Panc1 (cell line): ENCODE results near the gene OR13A1. TPM values are rescaled to one million over a fixed set of nuclear protein-coding genes. Genes with fewer than 3 reads are reported as not detected.

Source experiments
- ATAC-seq: fragments of 200-7000 bp; cut with Tn5 transposase; 2 replicates; pipeline ENCODE4 v1.9.1; 2020; ENCODE audit warnings: mild to moderate bottlenecking, moderate library complexity
- BruUV-seq: library from RNA; stranded (reverse); fragments of 400-500 nt; replicated peaks from 2 replicates; lab custom pipeline; 2021; lab: Mats Ljungman, UMichigan
- CTCF ChIA-PET: fragments of 300-600 bp; sonication (Branson Sonifier 250); formaldehyde crosslinking; loops from one replicate; lab custom pipeline; 2022; ENCODE audit warnings: antibody characterized with exemption; lab: Charles Lee
- POLR2A ChIA-PET: fragments of 300-600 bp; sonication (Branson Sonifier 250); formaldehyde crosslinking; loops from one replicate; lab custom pipeline; 2022; ENCODE audit warnings: antibody characterized with exemption; lab: Charles Lee
- DNase-seq: peaks from one replicate; pipeline ENCODE4 v3.0.0-alpha.2; 2010; ENCODE audit warnings: low read depth, low spot score
- H3K27ac ChIP-seq: 2 replicates; pipeline ENCODE4 v1.5.1; 2011; ENCODE audit warnings: mild to moderate bottlenecking, low read length, inconsistent platforms
- H3K27me3 ChIP-seq: fragments of 200-500 bp; sonication (Bioruptor generic); 2 replicates; pipeline ENCODE4 v1.6.0; 2014; ENCODE audit warnings: low read length, inconsistent platforms; ENCODE audit not compliant: control insufficient read depth, insufficient read depth
- H3K36me3 ChIP-seq: fragments of 200-500 bp; sonication (Bioruptor generic); 2 replicates; pipeline ENCODE4 v1.5.1; 2014; ENCODE audit warnings: inconsistent platforms, mild to moderate bottlenecking, low read length, moderate library complexity; ENCODE audit not compliant: control insufficient read depth, insufficient read depth
- H3K4me1 ChIP-seq: 2 replicates; pipeline ENCODE4 v1.5.1; 2011; ENCODE audit warnings: inconsistent platforms, mild to moderate bottlenecking, low read length, moderate library complexity; ENCODE audit not compliant: control insufficient read depth, insufficient read depth
- H3K4me3 ChIP-seq, 2 experiments: 2 replicates each; pipeline ENCODE4 v1.5.1; 2011 to 2012; ENCODE audit warnings: low read depth in 2 of 2, low read length in 2 of 2, mild to moderate bottlenecking in 2 of 2, inconsistent platforms in 1 of 2, moderate library complexity in 1 of 2
- H3K9me3 ChIP-seq: fragments of 200-500 bp; sonication (Bioruptor generic); 2 replicates; pipeline ENCODE4 v1.5.1; 2014; ENCODE audit warnings: low read depth, mild to moderate bottlenecking, inconsistent platforms, low read length, moderate library complexity; ENCODE audit not compliant: control insufficient read depth, insufficient read depth
- CTCF ChIP-seq: fragments of 450-650 bp; IDR thresholded peaks from 2 replicates; pipeline ENCODE4 v1.5.1; 2017; ENCODE audit warnings: mild to moderate bottlenecking
- POLR2AphosphoS5 ChIP-seq: IDR thresholded peaks from 2 replicates; pipeline ENCODE4 v1.6.1; 2012; ENCODE audit warnings: mild to moderate bottlenecking, low read depth, low read length, moderate library complexity
- REST ChIP-seq, 2 experiments: IDR thresholded peaks; 2 replicates each; pipeline ENCODE4 v1.6.1; 2011 to 2012; ENCODE audit warnings: low read depth in 2 of 2, control low read depth in 1 of 2, low read length in 1 of 2, mild to moderate bottlenecking in 1 of 2, moderate library complexity in 1 of 2; ENCODE audit not compliant: insufficient read depth in 1 of 2
- SIN3A ChIP-seq: IDR thresholded peaks from 2 replicates; pipeline ENCODE4 v1.6.1; 2012; ENCODE audit warnings: low read depth, mild to moderate bottlenecking, low read length, moderate library complexity, borderline replicate concordance; ENCODE audit not compliant: insufficient read depth
- TCF7L2 ChIP-seq: IDR thresholded peaks from 2 replicates; pipeline ENCODE4 v1.6.1; 2011; ENCODE audit warnings: mild to moderate bottlenecking, low read depth, low read length, inconsistent platforms
- in situ Hi-C: cut with HindIII; loops from 2 replicates; pipeline ENCODE4 v1.10.0; 2016; ENCODE audit warnings: low sequenced_read_pairs, low pct_unique_long_range_greater_than_20kb
- intact Hi-C: fragments of 100-400 bp; cut with micrococcal nuclease; formaldehyde crosslinking; loops from one replicate; pipeline ENCODE4 v1.10.0; 2022; ENCODE audit not compliant: unreplicated experiment
- total RNA-seq: library from RNA; stranded (reverse); gene quantifications from one replicate; pipeline ENCODE4 v1.2.1, GENCODE V29; 2021; ENCODE audit not compliant: unreplicated experiment

The OR13A1 gene
- total RNA-seq, 1 experiment from 2014 or later = not detected

- H3K4me3 ChIP-seq = no peak overlapping the region
- H3K9me3 ChIP-seq = no peaks in the 10 kb centered on the region
- CTCF ChIA-PET = no interaction called here
- POLR2A ChIA-PET = no interaction called here
- ATAC-seq = no peak
- no peaks in the 10 kb centered on the region for H3K36me3 ChIP-seq
- intact Hi-C loops = no loop called here
- TF ChIP-seq POLR2AphosphoS5 (no peak), REST (IDR thresholded peaks at IDR 0.05; ENCODE audit: insufficient read depth in 1 of 2, low read depth in 2 of 2, low read length in 1 of 2) (no peak), SIN3A (no peak), TCF7L2 (no peak), CTCF (no peak)
- H3K27me3 ChIP-seq = peaks cover 30% of the 10 kb centered on the region
- in situ Hi-C loops = no loop called here
- no TSS peak for BruUV-seq
- H3K27ac ChIP-seq = no peak overlapping the region
- H3K4me1 ChIP-seq = no peaks in the 10 kb centered on the region
- DNase-seq = no peak
Measured at GRCh38 chr10:45280113-45280760, 35.2 kb downstream of the OR13A1 start.

GRCh38 chr10:45279682-45280081, 35.7 kb downstream of the OR13A1 start:
- H3K4me1 ChIP-seq = no peaks in the 10 kb centered on the region
- H3K4me3 ChIP-seq = no peak overlapping the region
- ATAC-seq (no peak), DNase-seq (no peak)
- no peak overlapping the region for H3K27ac ChIP-seq
- TF ChIP-seq POLR2AphosphoS5 (no peak), SIN3A (no peak), REST (IDR thresholded peaks at IDR 0.05; ENCODE audit: insufficient read depth in 1 of 2, low read depth in 2 of 2, low read length in 1 of 2) (no peak), CTCF (no peak), TCF7L2 (no peak)
- intact Hi-C loops (no loop called here), in situ Hi-C loops (no loop called here)
- BruUV-seq = no TSS peak
- peaks cover 30% of the 10 kb centered on the region for H3K27me3 ChIP-seq
- CTCF ChIA-PET = no interaction called here
- H3K9me3 ChIP-seq = no peaks in the 10 kb centered on the region
- H3K36me3 ChIP-seq = no peaks in the 10 kb centered on the region
- POLR2A ChIA-PET = no interaction called here
